Stimulated activated naive CD4-positive, alpha-beta T cell (primary cell): ENCODE measurements around the gene FOLR2.
A peak's percentile ranks its signal among the peaks of the same experiment; 100 is the strongest.
"Not testable (repeated sequence)": the region's sequence is repeated elsewhere in the genome, so short reads cannot be mapped to it uniquely, and the experiment has no call there.

Experiments
- DNase-seq, 6 experiments: peaks; one replicate each; lab custom pipeline; 2025; lab: John Stamatoyannopoulos, UW

Gene FOLR2

GRCh38 chr11:72216638-72217037, at the start of gene FOLR2:
Gene FOLR2 (plus strand): TSS chr11:72216794. CDS start chr11:72218585, 1,791 bp downstream.
- no peak for DNase-seq

- not testable (repeated sequence) for DNase-seq
These were observed 47.5 kb upstream of the FOLR2 start for GRCh38 chr11:72169046-72169555.

- not testable (repeated sequence) for DNase-seq
These were observed 46.8 kb upstream of the FOLR2 start for GRCh38 chr11:72169754-72170153.

- DNase-seq = not testable (repeated sequence)
These were observed 44.6 kb upstream of the FOLR2 start for GRCh38 chr11:72172043-72172442.

GRCh38 chr11:72173291-72173690, 43.3 kb upstream of the FOLR2 start:
- DNase-seq = no peak

- DNase-seq = no peak
These were observed 42.1 kb upstream of the FOLR2 start for GRCh38 chr11:72174302-72175070.

GRCh38 chr11:72177656-72178055, 38.9 kb upstream of the FOLR2 start:
- no peak for DNase-seq

- no peak for DNase-seq
These were observed 37.4 kb upstream of the FOLR2 start for GRCh38 chr11:72179049-72179803.

- no peak for DNase-seq
These were observed 36.7 kb upstream of the FOLR2 start for GRCh38 chr11:72179804-72180396.

- not testable (repeated sequence) for DNase-seq
These were observed 35.6 kb upstream of the FOLR2 start for GRCh38 chr11:72180892-72181552.

- not testable (repeated sequence) for DNase-seq
These were observed 35.0 kb upstream of the FOLR2 start for GRCh38 chr11:72181553-72181958.

GRCh38 chr11:72188267-72188666, 28.3 kb upstream of the FOLR2 start:
- DNase-seq = no peak

- DNase-seq = no peak
These were observed 26.9 kb upstream of the FOLR2 start for GRCh38 chr11:72189455-72190250.

GRCh38 chr11:72190631-72191071, 25.9 kb upstream of the FOLR2 start:
- DNase-seq = no peak

- DNase-seq = no peak
These were observed 24.6 kb upstream of the FOLR2 start, which contains the start of gene FOLR1 for GRCh38 chr11:72191961-72192381. Gene FOLR1 (plus strand): TSS chr11:72192140. CDS start chr11:72192174, 34 bp downstream.

- DNase-seq = no peak
These were observed 20.9 kb upstream of the FOLR2 start for GRCh38 chr11:72195518-72196270.

- not testable (repeated sequence) for DNase-seq
These were observed 15.1 kb upstream of the FOLR2 start for GRCh38 chr11:72201445-72201844.

GRCh38 chr11:72202571-72202970, 14.0 kb upstream of the FOLR2 start:
- DNase-seq = no peak

GRCh38 chr11:72203163-72203562, 13.4 kb upstream of the FOLR2 start:
- DNase-seq = no peak

GRCh38 chr11:72204886-72205285, 11.7 kb upstream of the FOLR2 start:
- peak in 1 of 6 experiments; percentile 7 for DNase-seq
